ENCODE measurements around the gene TTC34. TPM values are rescaled to one million over a fixed set of nuclear protein-coding genes. Genes with fewer than 3 reads are reported as not detected.
"Not testable (repeated sequence)": the region's sequence is repeated elsewhere in the genome, so short reads cannot be mapped to it uniquely, and the experiment has no call there.

TTC34 gene
- total RNA-seq, 1 donor from 2014 or later, result under 0.01 TPM

GRCh38 chr1:2781627-2782026 is 19.9 kb downstream of the TTC34 start:
- FAIRE-seq (no peak), DNase-seq (ENCODE audit: low spot score in 2 of 2) (no peak)

- no peak for FAIRE-seq
- DNase-seq (ENCODE audit: low spot score in 2 of 2), result no peak
Measured at GRCh38 chr1:2778220-2778592, 23.3 kb downstream of the TTC34 start.

- DNase-seq (ENCODE audit: low spot score in 2 of 2) (no peak), FAIRE-seq (no peak)
Measured at GRCh38 chr1:2777424-2778219, 23.9 kb downstream of the TTC34 start.

- DNase-seq (ENCODE audit: low spot score in 2 of 2); FAIRE-seq: not testable (repeated sequence)
Measured at GRCh38 chr1:2775333-2775732, 26.2 kb downstream of the TTC34 start.

- DNase-seq (ENCODE audit: low spot score in 2 of 2), result not testable (repeated sequence)
Measured at GRCh38 chr1:2768052-2768451, 33.4 kb downstream of the TTC34 start.

GRCh38 chr1:2759433-2759832 is 42.1 kb downstream of the TTC34 start:
- not testable (repeated sequence) for DNase-seq (ENCODE audit: low spot score in 2 of 2); FAIRE-seq

More at GRCh38 chr1:2768052-2768451, 33.4 kb downstream of the TTC34 start:
- FAIRE-seq, result not testable (repeated sequence)

- not testable (repeated sequence) for FAIRE-seq; DNase-seq (ENCODE audit: low spot score in 2 of 2)
Measured at GRCh38 chr1:2757519-2757918, 44.0 kb downstream of the TTC34 start.

GRCh38 chr1:2755426-2755825 is 46.1 kb downstream of the TTC34 start:
- DNase-seq (ENCODE audit: low spot score in 2 of 2); FAIRE-seq: not testable (repeated sequence)

- not testable (repeated sequence) for DNase-seq (ENCODE audit: low spot score in 2 of 2); FAIRE-seq
Measured at GRCh38 chr1:2754597-2754996, 46.9 kb downstream of the TTC34 start.

GRCh38 chr1:2752503-2752902 is 49.0 kb downstream of the TTC34 start:
- not testable (repeated sequence) for FAIRE-seq; DNase-seq (ENCODE audit: low spot score in 2 of 2)

- not testable (repeated sequence) for FAIRE-seq; DNase-seq (ENCODE audit: low spot score in 2 of 2)
Measured at GRCh38 chr1:2751866-2752265, 49.6 kb downstream of the TTC34 start.

GRCh38 chr1:2750766-2751730 is 50.4 kb downstream of the TTC34 start:
- not testable (repeated sequence) for DNase-seq (ENCODE audit: low spot score in 2 of 2); FAIRE-seq

GRCh38 chr1:2750041-2750680 is 51.3 kb downstream of the TTC34 start:
- not testable (repeated sequence) for DNase-seq (ENCODE audit: low spot score in 2 of 2); FAIRE-seq

GRCh38 chr1:2748626-2749025 is 52.9 kb downstream of the TTC34 start:
- not testable (repeated sequence) for FAIRE-seq; DNase-seq (ENCODE audit: low spot score in 2 of 2)

- not testable (repeated sequence) for FAIRE-seq; DNase-seq (ENCODE audit: low spot score in 2 of 2)
Measured at GRCh38 chr1:2694796-2695195, 106.7 kb downstream of the TTC34 start.

- FAIRE-seq, result not testable (repeated sequence)
Measured at GRCh38 chr1:2690180-2690579, 111.3 kb downstream of the TTC34 start.

GRCh38 chr1:2688336-2688665 is 113.2 kb downstream of the TTC34 start:
- not testable (repeated sequence) for FAIRE-seq; DNase-seq (ENCODE audit: low spot score in 2 of 2)

More at GRCh38 chr1:2690180-2690579, 111.3 kb downstream of the TTC34 start:
- not testable (repeated sequence) for DNase-seq (ENCODE audit: low spot score in 2 of 2)

GRCh38 chr1:2687638-2688335 is 113.7 kb downstream of the TTC34 start:
- not testable (repeated sequence) for FAIRE-seq; DNase-seq (ENCODE audit: low spot score in 2 of 2)

GRCh38 chr1:2687174-2687591 is 114.3 kb downstream of the TTC34 start:
- DNase-seq (ENCODE audit: low spot score in 2 of 2); FAIRE-seq: not testable (repeated sequence)
